IPS-18a (cell line): ENCODE results near the gene PRR7.

Experiments
- H3K27ac ChIP-seq: one replicate; pipeline ENCODE4 v1.5.1; 2013; ENCODE audit warnings: low read length
- H3K27me3 ChIP-seq: one replicate; pipeline ENCODE4 v1.6.1; 2013; ENCODE audit warnings: mild to moderate bottlenecking, low read length; ENCODE audit not compliant: control insufficient read depth, insufficient read depth
- H3K36me3 ChIP-seq: one replicate; pipeline ENCODE4 v1.6.1; 2013; ENCODE audit warnings: low read depth, low read length; ENCODE audit not compliant: control insufficient read depth
- H3K4me1 ChIP-seq: one replicate; pipeline ENCODE4 v1.6.1; 2013; ENCODE audit warnings: low read depth, low read length; ENCODE audit not compliant: control insufficient read depth
- H3K4me3 ChIP-seq: one replicate; pipeline ENCODE4 v1.5.1; 2013; ENCODE audit warnings: low read length
- H3K9ac ChIP-seq: one replicate; pipeline ENCODE4 v1.6.1; 2013; ENCODE audit warnings: mild to moderate bottlenecking, low read length, moderate library complexity
- H3K9me3 ChIP-seq: one replicate; pipeline ENCODE4 v1.6.1; 2013; ENCODE audit warnings: low read depth, low read length; ENCODE audit not compliant: control insufficient read depth

Gene PRR7

GRCh38 chr5:177426566-177427210 lies 19.9 kb upstream of the PRR7 start, which contains the start of gene GRK6:
GRK6 (plus strand) TSS chr5:177426676; CDS start chr5:177426846, 170 bp downstream.
- no peaks in the 10 kb centered on the region for H3K27me3 ChIP-seq
- peaks cover 12% of the 10 kb centered on the region for H3K4me1 ChIP-seq
- peak within 1 kb of the TSS; percentile 86 for H3K9ac ChIP-seq
- no peaks in the 10 kb centered on the region for H3K36me3 ChIP-seq
- H3K27ac ChIP-seq, result peak within 1 kb of the TSS; percentile 75
- peak within 1 kb of the TSS; percentile 73 for H3K4me3 ChIP-seq
- H3K9me3 ChIP-seq, result no peaks in the 10 kb centered on the region

DNA sequence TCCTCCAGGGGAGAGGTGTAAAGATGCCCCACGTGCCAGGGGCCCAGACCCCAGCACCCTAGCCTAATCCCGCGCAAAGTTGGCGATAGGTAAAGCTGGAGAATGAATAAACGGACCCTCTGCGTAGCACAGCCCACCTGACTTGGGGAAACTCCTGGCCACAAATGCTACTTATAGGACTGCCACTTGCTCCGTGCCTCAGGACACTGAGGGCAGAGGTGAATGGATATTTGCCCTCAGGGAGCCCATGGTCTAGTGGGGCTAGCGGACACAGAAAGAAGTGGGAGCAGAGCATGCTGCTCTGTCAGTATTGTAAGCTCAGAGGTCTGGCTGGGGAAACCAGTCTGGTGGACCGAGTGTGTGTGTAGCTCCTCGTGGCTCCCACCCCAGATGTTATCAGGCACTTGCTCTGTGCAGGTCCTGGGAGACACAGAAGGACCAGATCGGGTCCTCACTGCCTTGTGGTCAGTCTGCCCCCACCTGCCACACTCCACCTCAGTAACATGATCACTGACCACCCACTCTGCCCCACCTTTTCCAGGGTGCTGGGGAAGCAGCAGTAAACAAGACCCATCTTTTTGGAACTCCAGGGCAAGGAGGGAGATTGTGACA lies 19.3 kb upstream of the PRR7 start:
- peak overlapping the region; percentile 73 for H3K4me3 ChIP-seq
- H3K4me1 ChIP-seq, result peaks cover 12% of the 10 kb centered on the region
- peaks cover under 1% of the 10 kb centered on the region for H3K36me3 ChIP-seq
- no peaks in the 10 kb centered on the region for H3K9me3 ChIP-seq
- no peaks in the 10 kb centered on the region for H3K27me3 ChIP-seq
- H3K9ac ChIP-seq, result peak overlapping the region; percentile 86
- peak overlapping the region; percentile 8 for H3K27ac ChIP-seq

DNA sequence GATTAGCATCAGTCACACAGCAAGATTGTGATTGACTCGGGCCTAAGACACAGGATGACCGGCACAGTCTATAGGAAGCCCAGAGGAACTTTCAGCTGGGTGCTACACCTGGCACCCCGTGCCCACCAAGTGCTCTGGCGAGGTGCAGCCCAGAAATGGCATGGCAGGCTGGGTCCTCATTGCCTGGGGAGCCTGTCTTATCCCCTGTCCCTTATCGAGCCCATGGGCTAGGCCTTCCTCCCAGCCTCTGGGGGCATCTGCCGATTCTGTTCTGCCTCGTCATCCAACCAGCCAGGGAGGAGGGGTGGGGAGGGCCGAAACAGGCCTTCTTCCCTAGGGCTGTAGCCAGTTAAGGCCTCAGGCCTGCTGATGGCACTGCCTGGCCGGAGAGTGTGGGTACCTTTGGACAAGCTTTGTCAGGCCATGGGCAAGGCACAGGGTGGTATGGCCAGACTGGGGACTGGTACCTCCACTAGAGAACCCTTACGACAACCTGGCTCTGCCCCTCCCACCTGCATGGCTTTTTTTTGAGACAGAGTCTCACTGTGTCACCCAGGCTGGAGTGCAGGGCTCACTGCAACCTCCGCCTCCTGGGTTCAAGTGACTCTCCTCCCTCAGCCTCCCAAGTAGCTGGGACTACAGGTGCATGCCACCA lies 18.6 kb upstream of the PRR7 start:
- H3K27me3 ChIP-seq, result no peaks in the 10 kb centered on the region
- H3K9me3 ChIP-seq, result no peaks in the 10 kb centered on the region
- peak overlapping the region; percentile 73 for H3K4me3 ChIP-seq
- no peak overlapping the region for H3K9ac ChIP-seq
- peaks cover 12% of the 10 kb centered on the region for H3K4me1 ChIP-seq
- peaks cover 8% of the 10 kb centered on the region for H3K36me3 ChIP-seq
- H3K27ac ChIP-seq, result no peak overlapping the region

GRCh38 chr5:177428574-177429217 lies 17.9 kb upstream of the PRR7 start:
- Histone ChIP-seq H3K9ac (no peak overlapping the region), H3K4me3 (no peak overlapping the region), H3K36me3 (peaks cover 13% of the 10 kb centered on the region), H3K9me3 (no peaks in the 10 kb centered on the region), H3K4me1 (peaks cover 12% of the 10 kb centered on the region), H3K27me3 (no peaks in the 10 kb centered on the region), H3K27ac (no peak overlapping the region)

- Histone ChIP-seq H3K27ac (no peak overlapping the region), H3K27me3 (no peaks in the 10 kb centered on the region), H3K4me3 (no peak overlapping the region), H3K36me3 (peaks cover 21% of the 10 kb centered on the region), H3K9ac (no peak overlapping the region), H3K4me1 (peaks cover 12% of the 10 kb centered on the region), H3K9me3 (no peaks in the 10 kb centered on the region)
Measured at GRCh38 chr5:177429248-177430040, 17.2 kb upstream of the PRR7 start.

DNA sequence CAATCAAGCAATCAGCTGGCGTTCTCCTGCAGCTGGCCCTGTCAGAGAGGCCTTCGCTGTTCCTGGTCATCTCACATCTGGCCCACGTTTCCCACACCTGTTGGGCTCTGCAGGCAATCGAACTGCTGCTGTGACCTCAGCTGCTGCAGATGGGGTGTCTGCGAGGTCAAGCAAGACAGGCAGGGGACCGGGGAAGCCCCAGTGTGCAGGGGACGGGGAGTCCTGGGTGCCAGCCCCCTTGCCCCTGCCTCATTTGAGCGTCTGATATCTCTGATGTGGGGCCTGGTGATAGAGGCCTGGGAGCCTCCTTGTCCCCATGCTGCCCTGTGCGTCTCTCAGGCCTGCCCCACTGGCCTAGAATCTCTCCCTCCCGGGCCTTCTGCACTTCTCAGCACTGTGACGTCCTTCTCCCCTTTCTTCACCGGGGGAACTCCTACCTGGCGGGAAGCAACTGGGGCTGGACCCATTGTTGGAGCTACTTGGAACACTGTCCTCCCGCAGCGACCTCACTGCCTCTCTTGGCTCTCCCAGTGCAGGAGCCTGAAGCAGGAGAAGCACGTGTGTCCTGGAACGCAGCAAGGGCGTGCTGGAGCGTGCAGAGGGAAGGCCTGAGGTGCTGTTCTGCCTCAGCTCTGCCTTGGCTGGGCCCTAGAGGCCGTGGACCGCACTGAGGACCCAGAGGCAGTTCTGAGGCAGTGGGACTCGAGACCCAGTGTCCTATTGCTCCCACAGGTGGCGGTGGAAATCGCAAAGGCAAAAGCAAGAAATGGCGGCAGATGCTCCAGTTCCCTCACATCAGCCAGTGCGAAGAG lies 16.3 kb upstream of the PRR7 start:
- no peaks in the 10 kb centered on the region for H3K27me3 ChIP-seq
- no peak overlapping the region for H3K27ac ChIP-seq
- H3K9me3 ChIP-seq, result no peaks in the 10 kb centered on the region
- H3K4me3 ChIP-seq, result no peak overlapping the region
- no peak overlapping the region for H3K9ac ChIP-seq
- peaks cover 28% of the 10 kb centered on the region for H3K36me3 ChIP-seq
- H3K4me1 ChIP-seq, result peaks cover 12% of the 10 kb centered on the region

GRCh38 chr5:177430972-177431316 lies 15.7 kb upstream of the PRR7 start:
- Histone ChIP-seq H3K27me3 (no peaks in the 10 kb centered on the region), H3K36me3 (peaks cover 31% of the 10 kb centered on the region), H3K4me3 (no peak overlapping the region), H3K9ac (no peak overlapping the region), H3K4me1 (peaks cover 9% of the 10 kb centered on the region), H3K9me3 (no peaks in the 10 kb centered on the region), H3K27ac (no peak overlapping the region)

DNA sequence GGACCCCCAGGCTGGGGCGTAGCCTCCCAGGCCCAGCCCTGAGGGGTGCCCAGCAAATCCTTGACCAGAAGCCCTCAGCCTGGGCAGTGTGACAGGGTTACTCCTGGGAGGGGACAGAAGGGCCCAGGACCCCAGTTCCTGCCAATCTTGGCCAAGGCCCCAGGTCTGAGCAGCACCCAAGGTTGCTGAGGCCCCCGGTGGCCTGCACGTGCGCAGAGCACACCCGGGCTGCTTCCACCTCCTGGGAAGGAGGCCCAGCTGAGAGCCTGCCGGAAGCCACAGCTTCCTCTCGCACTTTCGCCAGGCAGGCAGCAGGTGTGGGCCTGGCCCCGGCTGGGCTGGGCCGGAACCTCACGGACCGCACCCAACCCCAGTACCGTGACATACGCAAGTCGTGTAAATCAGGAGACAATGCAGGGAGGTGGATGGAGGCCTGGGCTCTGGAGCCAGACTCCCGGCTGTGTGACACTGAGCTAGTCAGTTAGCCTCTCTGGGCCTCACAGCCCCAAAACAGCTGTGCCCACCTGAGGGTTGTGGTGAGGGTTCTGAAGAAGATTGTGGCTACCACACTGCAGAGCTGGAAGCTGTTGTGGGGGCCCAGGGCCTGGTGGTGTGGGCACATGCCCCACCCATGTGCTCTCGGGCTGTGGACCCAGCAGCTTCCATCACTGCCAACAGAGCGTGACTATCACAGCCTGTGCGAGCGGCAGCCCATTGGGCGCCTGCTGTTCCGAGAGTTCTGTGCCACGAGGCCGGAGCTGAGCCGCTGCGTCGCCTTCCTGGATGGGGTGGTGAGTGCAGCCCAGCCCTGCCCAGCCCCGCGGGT lies 15.1 kb upstream of the PRR7 start:
- H3K9me3 ChIP-seq, result no peaks in the 10 kb centered on the region
- H3K9ac ChIP-seq, result no peak overlapping the region
- peaks cover 9% of the 10 kb centered on the region for H3K4me1 ChIP-seq
- peaks cover 31% of the 10 kb centered on the region for H3K36me3 ChIP-seq
- no peak overlapping the region for H3K27ac ChIP-seq
- no peaks in the 10 kb centered on the region for H3K27me3 ChIP-seq
- H3K4me3 ChIP-seq, result no peak overlapping the region

- H3K4me3 ChIP-seq, result no peak overlapping the region
- H3K9me3 ChIP-seq, result no peaks in the 10 kb centered on the region
- H3K36me3 ChIP-seq, result peaks cover 34% of the 10 kb centered on the region
- H3K27me3 ChIP-seq, result no peaks in the 10 kb centered on the region
- no peak overlapping the region for H3K27ac ChIP-seq
- no peak overlapping the region for H3K9ac ChIP-seq
- H3K4me1 ChIP-seq, result peaks cover 5% of the 10 kb centered on the region
Measured at GRCh38 chr5:177432143-177432838, 14.3 kb upstream of the PRR7 start.
